Hepatocyte (in vitro differentiated cells): ENCODE results near the gene ARHGAP25.

Experiments
- CTCF ChIP-seq: fragments of 200-600 bp; sonication (generic); IDR thresholded peaks from 2 replicates; pipeline ENCODE4 v1.5.1; 2016; ENCODE audit warnings: antibody characterized with exemption, mild to moderate bottlenecking; ENCODE audit not compliant: poor library complexity
- EZH2phosphoT487 ChIP-seq: fragments of 200-600 bp; sonication (generic); IDR thresholded peaks from one replicate; pipeline ENCODE4 v1.6.1; 2018; ENCODE audit warnings: antibody characterized with exemption, mild to moderate bottlenecking, low read depth, moderate library complexity; ENCODE audit not compliant: unreplicated experiment, severe bottlenecking

GRCh38 chr2:68800517-68800916, 65.9 kb downstream of the ARHGAP25 start:
- TF ChIP-seq CTCF (no peak), EZH2phosphoT487 (no peak)
